Panc1 (cell line): Measurements from ENCODE around the gene PDE3A. TPM values are rescaled to one million over a fixed set of nuclear protein-coding genes. Genes with fewer than 3 reads are reported as not detected.

Experiments used
- ATAC-seq: fragments of 200-7000 bp; cut with Tn5 transposase; 2 replicates; pipeline ENCODE4 v1.9.1; 2020; ENCODE audit warnings: mild to moderate bottlenecking, moderate library complexity
- BruUV-seq: library from RNA; stranded (reverse); fragments of 400-500 nt; replicated peaks from 2 replicates; lab custom pipeline; 2021; lab: Mats Ljungman, UMichigan
- CTCF ChIA-PET: fragments of 300-600 bp; sonication (Branson Sonifier 250); formaldehyde crosslinking; loops from one replicate; lab custom pipeline; 2022; ENCODE audit warnings: antibody characterized with exemption; lab: Charles Lee
- POLR2A ChIA-PET: fragments of 300-600 bp; sonication (Branson Sonifier 250); formaldehyde crosslinking; loops from one replicate; lab custom pipeline; 2022; ENCODE audit warnings: antibody characterized with exemption; lab: Charles Lee
- DNase-seq: peaks from one replicate; pipeline ENCODE4 v3.0.0-alpha.2; 2010; ENCODE audit warnings: low read depth, low spot score
- H3K27ac ChIP-seq: 2 replicates; pipeline ENCODE4 v1.5.1; 2011; ENCODE audit warnings: mild to moderate bottlenecking, low read length, inconsistent platforms
- H3K27me3 ChIP-seq: fragments of 200-500 bp; sonication (Bioruptor generic); 2 replicates; pipeline ENCODE4 v1.6.0; 2014; ENCODE audit warnings: low read length, inconsistent platforms; ENCODE audit not compliant: control insufficient read depth, insufficient read depth
- H3K36me3 ChIP-seq: fragments of 200-500 bp; sonication (Bioruptor generic); 2 replicates; pipeline ENCODE4 v1.5.1; 2014; ENCODE audit warnings: inconsistent platforms, mild to moderate bottlenecking, low read length, moderate library complexity; ENCODE audit not compliant: control insufficient read depth, insufficient read depth
- H3K4me1 ChIP-seq: 2 replicates; pipeline ENCODE4 v1.5.1; 2011; ENCODE audit warnings: inconsistent platforms, mild to moderate bottlenecking, low read length, moderate library complexity; ENCODE audit not compliant: control insufficient read depth, insufficient read depth
- H3K4me3 ChIP-seq, 2 experiments: 2 replicates each; pipeline ENCODE4 v1.5.1; 2011 to 2012; ENCODE audit warnings: low read depth in 2 of 2, low read length in 2 of 2, mild to moderate bottlenecking in 2 of 2, inconsistent platforms in 1 of 2, moderate library complexity in 1 of 2
- H3K9me3 ChIP-seq: fragments of 200-500 bp; sonication (Bioruptor generic); 2 replicates; pipeline ENCODE4 v1.5.1; 2014; ENCODE audit warnings: low read depth, mild to moderate bottlenecking, inconsistent platforms, low read length, moderate library complexity; ENCODE audit not compliant: control insufficient read depth, insufficient read depth
- CTCF ChIP-seq: fragments of 450-650 bp; IDR thresholded peaks from 2 replicates; pipeline ENCODE4 v1.5.1; 2017; ENCODE audit warnings: mild to moderate bottlenecking
- POLR2AphosphoS5 ChIP-seq: IDR thresholded peaks from 2 replicates; pipeline ENCODE4 v1.6.1; 2012; ENCODE audit warnings: mild to moderate bottlenecking, low read depth, low read length, moderate library complexity
- REST ChIP-seq, 2 experiments: IDR thresholded peaks; 2 replicates each; pipeline ENCODE4 v1.6.1; 2011 to 2012; ENCODE audit warnings: low read depth in 2 of 2, control low read depth in 1 of 2, low read length in 1 of 2, mild to moderate bottlenecking in 1 of 2, moderate library complexity in 1 of 2; ENCODE audit not compliant: insufficient read depth in 1 of 2
- SIN3A ChIP-seq: IDR thresholded peaks from 2 replicates; pipeline ENCODE4 v1.6.1; 2012; ENCODE audit warnings: low read depth, mild to moderate bottlenecking, low read length, moderate library complexity, borderline replicate concordance; ENCODE audit not compliant: insufficient read depth
- TCF7L2 ChIP-seq: IDR thresholded peaks from 2 replicates; pipeline ENCODE4 v1.6.1; 2011; ENCODE audit warnings: mild to moderate bottlenecking, low read depth, low read length, inconsistent platforms
- in situ Hi-C: cut with HindIII; loops from 2 replicates; pipeline ENCODE4 v1.10.0; 2016; ENCODE audit warnings: low sequenced_read_pairs, low pct_unique_long_range_greater_than_20kb
- intact Hi-C: fragments of 100-400 bp; cut with micrococcal nuclease; formaldehyde crosslinking; loops from one replicate; pipeline ENCODE4 v1.10.0; 2022; ENCODE audit not compliant: unreplicated experiment
- total RNA-seq: library from RNA; stranded (reverse); gene quantifications from one replicate; pipeline ENCODE4 v1.2.1, GENCODE V29; 2021; ENCODE audit not compliant: unreplicated experiment

Gene PDE3A
- total RNA-seq, 1 experiment from 2014 or later, result 0.03 TPM

GRCh38 chr12:20372326-20373096, 4.2 kb downstream of the PDE3A start:
- no peaks in the 10 kb centered on the region for H3K4me1 ChIP-seq
- ATAC-seq (no peak), DNase-seq (no peak)
- CTCF ChIA-PET, result no interaction called here
- BruUV-seq, result no TSS peak
- no peak overlapping the region for H3K27ac ChIP-seq
- no peaks in the 10 kb centered on the region for H3K9me3 ChIP-seq
- H3K27me3 ChIP-seq, result no peaks in the 10 kb centered on the region
- TF ChIP-seq CTCF (no peak), POLR2AphosphoS5 (no peak), TCF7L2 (no peak), SIN3A (no peak), REST (IDR thresholded peaks at IDR 0.05; ENCODE audit: insufficient read depth in 1 of 2, low read depth in 2 of 2, low read length in 1 of 2) (no peak)
- no peaks in the 10 kb centered on the region for H3K36me3 ChIP-seq
- no peak overlapping the region for H3K4me3 ChIP-seq
- intact Hi-C loops, result loop anchor here (10.0 kb wide), 1 partner anchor 628 kb away; no protein-coding TSS in a partner anchor
- in situ Hi-C loops, result no loop called here
- POLR2A ChIA-PET, result no interaction called here

GRCh38 chr12:20374795-20375194, 6.5 kb downstream of the PDE3A start:
- no peaks in the 10 kb centered on the region for H3K36me3 ChIP-seq
- H3K27ac ChIP-seq, result no peak overlapping the region
- no peak for TF ChIP-seq TCF7L2
- no peak for TF ChIP-seq CTCF
- no peak for TF ChIP-seq SIN3A
- TF ChIP-seq POLR2AphosphoS5, result no peak
- TF ChIP-seq REST (IDR thresholded peaks at IDR 0.05; ENCODE audit: insufficient read depth in 1 of 2, low read depth in 2 of 2, low read length in 1 of 2), result no peak
- H3K4me1 ChIP-seq, result no peaks in the 10 kb centered on the region
- no TSS peak for BruUV-seq
- no peaks in the 10 kb centered on the region for H3K9me3 ChIP-seq
- ChIA-PET POLR2A (no interaction called here), CTCF (no interaction called here)
- no peaks in the 10 kb centered on the region for H3K27me3 ChIP-seq
- intact Hi-C loops, result loop anchor here (10.0 kb wide), 1 partner anchor 630 kb away; no protein-coding TSS in a partner anchor
- no peak overlapping the region for H3K4me3 ChIP-seq
- ATAC-seq, result no peak
- in situ Hi-C loops, result no loop called here
- no peak for DNase-seq
